A673 (cell line): ENCODE results near the gene TMEM234. TPM values are rescaled to one million over a fixed set of nuclear protein-coding genes. Genes with fewer than 3 reads are reported as not detected.

Source experiments
- BruUV-seq: library from RNA; stranded (reverse); fragments of 400-500 nt; replicated peaks from 2 replicates; lab custom pipeline; 2021; lab: Mats Ljungman, UMichigan
- CTCF ChIA-PET: fragments of 300-600 bp; sonication (Branson Sonifier 250); formaldehyde crosslinking; loops from one replicate; lab custom pipeline; 2022; ENCODE audit warnings: antibody characterized with exemption; lab: Charles Lee
- POLR2A ChIA-PET: fragments of 300-600 bp; sonication (Branson Sonifier 250); formaldehyde crosslinking; loops from one replicate; lab custom pipeline; 2022; ENCODE audit warnings: antibody characterized with exemption; ENCODE audit not compliant: low non-redundant PET; lab: Charles Lee
- DNase-seq: peaks from one replicate; pipeline ENCODE4 v3.0.0-alpha.2; 2015; ENCODE audit warnings: low spot score
- H3K27ac ChIP-seq: fragments of 200-600 bp; sonication (generic); 2 replicates; pipeline ENCODE4 v1.5.1; 2016; ENCODE audit warnings: mixed run types, low read depth, mild to moderate bottlenecking, mixed read lengths, antibody characterized with exemption, low read length; ENCODE audit not compliant: poor library complexity, severe bottlenecking
- H3K27me3 ChIP-seq: fragments of 200-600 bp; sonication (generic); replicated peaks from 2 replicates; pipeline ENCODE4 v1.6.1; 2017; ENCODE audit warnings: mixed run types, low read depth, mild to moderate bottlenecking, mixed read lengths, antibody characterized with exemption, low read length; ENCODE audit not compliant: insufficient read depth, poor library complexity
- H3K36me3 ChIP-seq: fragments of 200-600 bp; sonication (generic); 2 replicates; pipeline ENCODE4 v1.6.1; 2016; ENCODE audit warnings: mixed run types, mild to moderate bottlenecking, mixed read lengths, antibody characterized with exemption, low read length; ENCODE audit not compliant: insufficient read depth, poor library complexity, severe bottlenecking
- H3K4me1 ChIP-seq: fragments of 200-600 bp; sonication (generic); 2 replicates; pipeline ENCODE4 v1.6.1; 2017; ENCODE audit warnings: mixed run types, mild to moderate bottlenecking, mixed read lengths, antibody characterized with exemption, low read length; ENCODE audit not compliant: insufficient read depth, poor library complexity, severe bottlenecking
- H3K4me3 ChIP-seq: fragments of 200-600 bp; sonication (generic); 2 replicates; pipeline ENCODE4 v1.5.1; 2016; ENCODE audit warnings: low read depth, mixed run types, mild to moderate bottlenecking, mixed read lengths, low read length; ENCODE audit not compliant: poor library complexity, severe bottlenecking
- H3K9me3 ChIP-seq: fragments of 200-600 bp; sonication (generic); 2 replicates; pipeline ENCODE4 v1.6.1; 2016; ENCODE audit warnings: mixed run types, low read depth, mild to moderate bottlenecking, mixed read lengths, antibody characterized with exemption, low read length; ENCODE audit not compliant: poor library complexity, severe bottlenecking
- CTCF ChIP-seq: fragments of 300-800, 200-600 bp; sonication (generic); conservative IDR thresholded peaks from 2 replicates; pipeline ENCODE4 v1.5.1; 2017; ENCODE audit warnings: low read depth, mild to moderate bottlenecking, antibody characterized with exemption, low read length, moderate library complexity, mixed read lengths
- EZH2 ChIP-seq: fragments of 200-600 bp; sonication (generic); IDR thresholded peaks from 2 replicates; pipeline ENCODE4 v1.6.1; 2017; ENCODE audit warnings: borderline replicate concordance, low read depth, mild to moderate bottlenecking, mixed read lengths, antibody characterized with exemption, low read length; ENCODE audit not compliant: poor library complexity, severe bottlenecking
- intact Hi-C: fragments of 100-400 bp; cut with micrococcal nuclease; formaldehyde crosslinking; loops from one replicate; pipeline ENCODE4 v1.10.0; 2022; ENCODE audit not compliant: unreplicated experiment
- total RNA-seq: library from RNA; stranded (reverse); gene quantifications from 2 replicates; pipeline ENCODE4 v1.2.3, GENCODE V29; 2021

The TMEM234 gene
- total RNA-seq, 1 experiment from 2014 or later, result 15.4 TPM

- POLR2A ChIA-PET, result no interaction called here
These were observed 6.3 kb downstream of the TMEM234 start for GRCh38 chr1:32215629-32216480.

GRCh38 chr1:32208891-32209328 lies 13.2 kb downstream of the TMEM234 start, which contains the start of gene DCDC2B:
Gene DCDC2B, plus strand, starts transcription at chr1:32209089. Its CDS starts 5 bp downstream, at chr1:32209094.
- H3K9me3 ChIP-seq, result no peaks in the 10 kb centered on the region
- no peak within 1 kb of the TSS for H3K4me3 ChIP-seq
- POLR2A ChIA-PET, result no interaction called here
- H3K27ac ChIP-seq, result no peak within 1 kb of the TSS
- CTCF ChIA-PET, result no interaction called here
- peak; percentile 46 for DNase-seq
- H3K27me3 ChIP-seq, result no peaks in the 10 kb centered on the region
- H3K36me3 ChIP-seq, result peaks cover 7% of the 10 kb centered on the region
- intact Hi-C loops, result no loop called here
- TF ChIP-seq EZH2 (no peak), CTCF (no peak)
- BruUV-seq, result no TSS peak
- no peaks in the 10 kb centered on the region for H3K4me1 ChIP-seq

More at GRCh38 chr1:32215629-32216480, 6.3 kb downstream of the TMEM234 start:
- TF ChIP-seq EZH2, result no peak
- TF ChIP-seq CTCF, result peak; percentile 85
- CTCF ChIA-PET, result interaction anchor here (0.7 to 1.3 kb wide), 4 partner anchors 15 to 1735 kb away, joined by 4 read pairs; partner anchors contain the start of gene CCDC28B
- Histone ChIP-seq H3K36me3 (peaks cover 8% of the 10 kb centered on the region), H3K27ac (no peak overlapping the region), H3K4me1 (peaks cover 5% of the 10 kb centered on the region), H3K9me3 (no peaks in the 10 kb centered on the region), H3K27me3 (no peaks in the 10 kb centered on the region), H3K4me3 (no peak overlapping the region)
- BruUV-seq, result no TSS peak
- intact Hi-C loops, result loop anchor here (5.0 kb wide), 1 partner anchor 196 kb away; no protein-coding TSS in a partner anchor
- peak; percentile 76 for DNase-seq

DNA sequence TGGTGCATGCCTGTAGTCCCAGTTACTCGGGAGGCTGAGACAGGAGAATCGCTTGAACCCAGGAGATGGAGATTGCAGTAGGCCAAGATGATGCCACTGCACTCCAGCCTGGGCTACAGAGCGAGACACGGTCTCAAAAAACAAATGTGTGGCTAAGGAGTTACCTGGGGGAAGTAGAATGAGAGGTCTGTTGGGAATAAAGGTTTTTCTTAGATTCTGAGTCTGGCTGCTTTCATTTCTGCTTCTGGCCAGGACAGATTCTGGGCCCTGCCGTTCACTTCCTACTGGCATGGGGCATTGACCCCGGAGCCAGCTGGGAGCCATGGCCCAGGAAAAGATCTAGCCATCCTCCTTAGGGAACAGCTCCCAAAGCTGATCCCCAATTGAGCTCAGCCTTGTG lies 13.7 kb downstream of the TMEM234 start:
- no peaks in the 10 kb centered on the region for H3K27me3 ChIP-seq
- TF ChIP-seq CTCF (no peak), EZH2 (no peak)
- POLR2A ChIA-PET, result no interaction called here
- H3K4me3 ChIP-seq, result no peak overlapping the region
- CTCF ChIA-PET, result interaction anchor here (0.5 kb wide), 1 partner anchor 167 kb away, joined by 9 read pairs; no protein-coding TSS in a partner anchor
- H3K27ac ChIP-seq, result no peak overlapping the region
- BruUV-seq, result no TSS peak
- DNase-seq, result no peak
- no peaks in the 10 kb centered on the region for H3K9me3 ChIP-seq
- intact Hi-C loops, result no loop called here
- peaks cover 7% of the 10 kb centered on the region for H3K36me3 ChIP-seq
- no peaks in the 10 kb centered on the region for H3K4me1 ChIP-seq
